ENCODE results near the gene PRPF8. TPM values are rescaled to one million over a fixed set of nuclear protein-coding genes. Genes with fewer than 3 reads are reported as not detected.

The PRPF8 gene
- total and polyA plus RNA-seq, 2 of the 8 experiments (the other 6 are each of a cell fraction or from before 2014, with no cell fraction given), result 329 to 337 TPM

DNA sequence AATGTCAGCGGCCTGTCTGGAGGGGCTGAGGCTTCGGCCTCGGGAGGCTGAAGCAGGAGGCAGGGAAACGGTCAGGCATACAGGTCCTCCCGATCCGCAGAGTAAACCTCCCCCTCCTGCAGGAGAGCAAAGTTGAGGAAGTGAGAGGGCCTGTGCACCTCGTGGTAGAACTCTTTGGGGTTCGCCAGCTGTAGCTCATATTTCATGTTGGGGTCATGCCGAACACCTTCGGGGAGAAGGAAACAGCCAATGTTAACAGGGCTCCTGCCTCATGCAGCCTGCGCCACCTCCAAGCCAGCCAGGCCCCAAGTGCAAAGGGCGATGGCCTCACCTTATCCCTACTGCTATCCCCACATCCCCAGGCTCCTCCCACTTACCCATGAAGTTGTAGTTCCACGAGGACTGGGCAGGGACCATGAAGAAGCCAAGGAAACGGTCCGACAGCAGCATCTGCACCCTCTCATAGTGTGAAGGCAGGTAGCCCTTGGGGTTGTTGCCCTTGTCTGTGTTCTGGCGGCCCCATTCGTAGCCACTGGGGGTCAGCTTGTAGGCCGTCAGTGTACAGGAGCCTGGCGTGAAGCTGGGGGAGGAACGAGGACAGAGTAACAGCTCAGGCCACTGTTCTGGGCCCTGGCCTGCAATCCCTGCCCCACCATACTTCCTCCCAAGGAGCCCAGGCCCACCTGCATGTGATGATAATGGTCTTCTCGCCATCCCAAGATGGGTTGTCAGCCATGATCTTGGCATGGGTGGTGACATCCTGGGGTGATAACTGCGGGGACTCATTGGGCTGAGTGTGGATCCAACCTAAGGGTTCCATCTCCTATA, 33.7 kb downstream of the PRPF8 start:
- Histone ChIP-seq H2AFZ (ENCODE audit: low read length) (no peak overlapping the region), H3K56ac (replicated peaks; ENCODE audit: insufficient read length, low read depth, low read length) (no peak overlapping the region), H3K23ac (ENCODE audit: insufficient read length) (no peak overlapping the region), H3K23me2 (ENCODE audit: low read depth, low read length) (peaks cover 7% of the 10 kb centered on the region; the same call in 1 of the 2 replicates), H3K79me1 (ENCODE audit: low read depth, low read length) (no peaks in the 10 kb centered on the region; the same call in 1 of the 2 replicates), H3K9me3 (ENCODE audit: insufficient read depth in 2 of 2, low read depth in 1 of 2, low read length in 1 of 2) (no peaks in the 10 kb centered on the region), H3K4me2 (ENCODE audit: insufficient read depth in 1 of 2, low read depth in 2 of 2, low read length in 2 of 2) (no peak overlapping the region; a peak in 1 of 4 replicates), H2BK15ac (ENCODE audit: low read length) (no peak overlapping the region), H3K18ac (ENCODE audit: extremely low read depth, low read length) (no peak overlapping the region), H3K27ac (ENCODE audit: low read depth, low read length) (no peak overlapping the region), H2BK5ac (ENCODE audit: low read depth, low read length) (no peak overlapping the region; the same call in 1 of the 2 replicates), H3K4me1 (replicated peaks in 1 of 4; ENCODE audit: control insufficient read depth in 3 of 4, insufficient read depth in 4 of 4, low read length in 3 of 4) (peaks cover 0 to 21% (median 13%) of the 10 kb centered on the region in 4 experiments; a peak in 5 of 7 replicates), H4K91ac (replicated peaks; ENCODE audit: insufficient read length, low read length) (no peak overlapping the region), H4K5ac (ENCODE audit: insufficient read length, low read depth, low read length) (no peak overlapping the region), H3K4me3 (ENCODE audit: extremely low read depth in 1 of 4, insufficient read depth in 2 of 4, low read depth in 3 of 4, low read length in 4 of 4) (no peak overlapping the region), H2BK12ac (ENCODE audit: low read depth, low read length) (no peak overlapping the region), H3K4ac (replicated peaks; ENCODE audit: insufficient read length, low read depth, low read length) (no peak overlapping the region), H2AK5ac (ENCODE audit: low read depth, low read length) (no peak overlapping the region), H3K79me2 (ENCODE audit: control insufficient read depth in 1 of 2, insufficient read depth in 2 of 2, low read length in 2 of 2) (no peaks in the 10 kb centered on the region), H4K20me1 (replicated peaks in 1 of 2; ENCODE audit: control insufficient read depth in 1 of 2, insufficient read depth in 2 of 2, low read length in 2 of 2) (peaks cover 15 to 24% of the 10 kb centered on the region in 2 experiments), H3K27me3 (replicated peaks in 1 of 4; ENCODE audit: control insufficient read depth in 3 of 4, extremely low read depth in 1 of 4, insufficient read depth in 3 of 4, low read length in 3 of 4) (peaks cover 0 to 6% (median 2%) of the 10 kb centered on the region in 4 experiments; a peak in 3 of 7 replicates), H3K9ac (replicated peaks in 1 of 4; ENCODE audit: extremely low read depth in 1 of 4, low read depth in 3 of 4, low read length in 3 of 4) (no peak overlapping the region), H3K14ac (ENCODE audit: insufficient read length) (no peak overlapping the region), H2BK20ac (ENCODE audit: low read length) (no peak overlapping the region), H3K36me3 (ENCODE audit: control insufficient read depth in 2 of 4, insufficient read depth in 4 of 4, low read length in 3 of 4) (peaks cover 38 to 54% (median 47%) of the 10 kb centered on the region in 4 experiments), H4K8ac (ENCODE audit: extremely low read depth, insufficient read depth, low read length) (no peak overlapping the region; the same call in 1 of the 2 replicates), H2BK120ac (replicated peaks; ENCODE audit: low read depth, low read length) (no peak overlapping the region)
- WGBS, 2 experiments (ENCODE audit: extremely low coverage in 1 of 2, insufficient coverage in 1 of 2, insufficient read length in 1 of 2, insufficient replicate concordance in 2 of 2, low coverage in 1 of 2, low lambda C conversion rate in 2 of 2, missing lambda C conversion rate in 1 of 2), result 88% methylated on average over 21 of the region's 22 CpGs; no CpG with 5 or more reads in 1 of the 2 experiments
- ChIA-PET CTCF (ENCODE audit: partially characterized antibody) (interaction anchor here (0.7 to 3.0 kb wide), 6 partner anchors 11 to 300 kb away, joined by 3 to 18 read pairs (median 10); no protein-coding TSS in a partner anchor), POLR2A (ENCODE audit: partially characterized antibody) (interaction anchor here (0.6 to 6.5 kb wide), 7 partner anchors 13 to 167 kb away, joined by 3 to 65 read pairs (median 4); no protein-coding TSS in a partner anchor)
- FAIRE-seq (no peak), DNase-seq (ENCODE audit: low read depth in 1 of 2, low spot score in 2 of 2) (no peak)
- TF ChIP-seq SP1 (IDR thresholded peaks at IDR 0.05; ENCODE audit: low read depth, low read length) (peak; percentile 8; the same call in 1 of the 2 replicates), POLR2AphosphoS5 (IDR thresholded peaks at IDR 0.05; ENCODE audit: low read depth, low read length) (0 out of 2 replicates have a peak, but pooled peaks have one; percentile 16), SP2 (IDR thresholded peaks at IDR 0.05; ENCODE audit: low read length) (no peak)
